GM06990 (cell line): ENCODE measurements around the gene ABCG2.

ENCODE experiments used
- DNase-seq: peaks from one replicate; pipeline ENCODE4 v3.0.0-alpha.2; 2011; ENCODE audit not compliant: insufficient read length; ENCODE audit errors: extremely low read depth
- H3K27me3 ChIP-seq: replicated peaks from 2 replicates; pipeline ENCODE4 v1.6.0; 2011; ENCODE audit warnings: low read length; ENCODE audit not compliant: control insufficient read depth, insufficient read depth
- H3K36me3 ChIP-seq: 2 replicates; pipeline ENCODE4 v1.5.1; 2011; ENCODE audit warnings: low read length; ENCODE audit not compliant: control insufficient read depth, insufficient read depth
- H3K4me3 ChIP-seq: replicated peaks from 2 replicates; pipeline ENCODE4 v1.5.1; 2011; ENCODE audit warnings: low read depth, mild to moderate bottlenecking, control low read depth, low read length
- TF ChIP-seq, protein P1 (sequence below): IDR thresholded peaks from 2 replicates; pipeline ENCODE4 v1.5.1; 2011; ENCODE audit warnings: low read length, control low read depth, mild to moderate bottlenecking, inconsistent platforms; ENCODE audit not compliant: insufficient read depth, poor library complexity, severe bottlenecking

ABCG2 gene

GRCh38 chr4:88200186-88200585, 41.7 kb upstream of the ABCG2 start:
- no peaks in the 10 kb centered on the region for H3K36me3 ChIP-seq
- DNase-seq, result no peak
- H3K27me3 ChIP-seq, result no peaks in the 10 kb centered on the region
- H3K4me3 ChIP-seq, result no peak overlapping the region
- TF ChIP-seq, protein P1, sequence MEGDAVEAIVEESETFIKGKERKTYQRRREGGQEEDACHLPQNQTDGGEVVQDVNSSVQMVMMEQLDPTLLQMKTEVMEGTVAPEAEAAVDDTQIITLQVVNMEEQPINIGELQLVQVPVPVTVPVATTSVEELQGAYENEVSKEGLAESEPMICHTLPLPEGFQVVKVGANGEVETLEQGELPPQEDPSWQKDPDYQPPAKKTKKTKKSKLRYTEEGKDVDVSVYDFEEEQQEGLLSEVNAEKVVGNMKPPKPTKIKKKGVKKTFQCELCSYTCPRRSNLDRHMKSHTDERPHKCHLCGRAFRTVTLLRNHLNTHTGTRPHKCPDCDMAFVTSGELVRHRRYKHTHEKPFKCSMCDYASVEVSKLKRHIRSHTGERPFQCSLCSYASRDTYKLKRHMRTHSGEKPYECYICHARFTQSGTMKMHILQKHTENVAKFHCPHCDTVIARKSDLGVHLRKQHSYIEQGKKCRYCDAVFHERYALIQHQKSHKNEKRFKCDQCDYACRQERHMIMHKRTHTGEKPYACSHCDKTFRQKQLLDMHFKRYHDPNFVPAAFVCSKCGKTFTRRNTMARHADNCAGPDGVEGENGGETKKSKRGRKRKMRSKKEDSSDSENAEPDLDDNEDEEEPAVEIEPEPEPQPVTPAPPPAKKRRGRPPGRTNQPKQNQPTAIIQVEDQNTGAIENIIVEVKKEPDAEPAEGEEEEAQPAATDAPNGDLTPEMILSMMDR, result no peak

DNA sequence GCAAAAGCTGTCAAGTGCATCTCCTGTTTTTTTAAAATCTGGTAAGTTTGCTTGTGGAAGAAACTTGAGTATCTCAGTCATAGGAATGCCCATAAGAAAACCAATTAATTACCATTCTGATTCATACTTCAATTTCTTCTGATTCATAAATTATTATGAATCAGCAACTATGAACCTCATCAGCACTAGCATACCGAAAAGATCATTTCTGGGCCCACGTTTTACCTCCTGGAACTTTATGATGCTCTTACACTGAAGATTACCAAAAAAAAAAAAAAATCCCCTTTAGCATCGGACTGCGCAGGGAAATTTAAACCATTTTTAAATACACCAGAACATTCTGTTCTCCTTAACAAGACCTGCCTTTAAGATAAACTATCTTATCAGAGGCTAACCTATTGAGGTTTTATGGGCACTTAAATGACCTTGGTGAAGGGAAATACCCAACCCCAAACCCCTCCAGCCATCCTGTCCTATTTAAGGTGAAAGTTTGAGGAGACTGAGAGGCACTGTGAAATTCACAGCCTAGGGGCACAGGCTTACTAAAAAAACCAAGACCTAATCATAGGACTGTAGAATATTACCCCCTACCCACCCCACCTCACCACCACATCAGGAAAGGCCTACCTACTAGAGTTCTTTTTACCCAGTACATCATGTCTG, 38.2 kb upstream of the ABCG2 start:
- no peak for DNase-seq
- TF ChIP-seq, protein P1, result no peak
- Histone ChIP-seq H3K4me3 (no peak overlapping the region), H3K27me3 (no peaks in the 10 kb centered on the region), H3K36me3 (no peaks in the 10 kb centered on the region)

GRCh38 chr4:88196013-88196365, 37.5 kb upstream of the ABCG2 start:
- DNase-seq, result no peak
- TF ChIP-seq, protein P1, result no peak
- Histone ChIP-seq H3K4me3 (no peak overlapping the region), H3K36me3 (no peaks in the 10 kb centered on the region), H3K27me3 (no peaks in the 10 kb centered on the region)

GRCh38 chr4:88195328-88196012, 37.0 kb upstream of the ABCG2 start:
- TF ChIP-seq, protein P1, result no peak
- Histone ChIP-seq H3K36me3 (no peaks in the 10 kb centered on the region), H3K4me3 (no peak overlapping the region), H3K27me3 (no peaks in the 10 kb centered on the region)
- DNase-seq, result no peak

DNA sequence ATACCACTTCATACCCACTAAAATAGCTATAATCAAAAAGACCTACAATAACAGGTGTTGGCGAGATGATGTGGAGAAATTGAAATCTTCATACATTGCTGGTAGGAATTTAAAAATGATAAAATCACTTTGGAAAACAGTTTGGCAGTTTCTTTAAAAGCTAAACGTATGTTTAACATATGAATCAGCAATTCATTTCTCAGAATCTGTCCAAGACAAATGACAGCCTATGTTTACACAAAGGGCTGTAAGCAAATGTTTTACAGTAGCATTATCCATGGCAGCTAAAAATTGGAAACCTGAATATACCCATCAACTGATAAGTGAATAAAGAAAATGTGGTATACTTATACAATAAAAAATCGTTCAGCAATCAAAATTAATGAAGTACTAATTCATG, 33.0 kb upstream of the ABCG2 start:
- Histone ChIP-seq H3K27me3 (no peaks in the 10 kb centered on the region), H3K4me3 (no peak overlapping the region), H3K36me3 (no peaks in the 10 kb centered on the region)
- TF ChIP-seq, protein P1, result no peak
- DNase-seq, result no peak
